HepG2 (cell line): ENCODE results near the gene DOCK2. TPM values are rescaled to one million over a fixed set of nuclear protein-coding genes. Genes with fewer than 3 reads are reported as not detected.

Source experiments
- ATAC-seq: fragments of 200-7000 bp; cut with Tn5 transposase; 3 replicates; pipeline ENCODE4 v1.9.1; 2020; ENCODE audit warnings: mild to moderate bottlenecking, moderate library complexity
- BruUV-seq: library from RNA; stranded (reverse); fragments of 400-500 nt; replicated peaks from 2 replicates; lab custom pipeline; 2021; lab: Mats Ljungman, UMichigan
- CTCF ChIA-PET: fragments of 300-600 bp; formaldehyde crosslinking; extraction: SDS; loops from one replicate; lab custom pipeline; 2021; ENCODE audit warnings: low total read pairs, inconsistent platforms, low intra/inter-chr PET ratio; lab: Yijun Ruan, JAX
- POLR2A ChIA-PET: fragments of 350-600 bp; sonication (Branson Sonifier 250); formaldehyde crosslinking; loops from one replicate; lab custom pipeline; 2020; ENCODE audit warnings: antibody characterized with exemption, inconsistent platforms; lab: Yijun Ruan, JAX
- DNase-seq: peaks from one replicate; pipeline ENCODE4 v3.0.0-alpha.2; 2015; ENCODE audit warnings: low spot score
- FAIRE-seq: peaks from 3 replicates; lab custom pipeline; 2011; peaks lifted over from hg19 to GRCh38; lab: Jason Lieb, UNC
- H2AFZ ChIP-seq: one replicate; pipeline ENCODE4 v1.6.1; 2011; ENCODE audit warnings: low read length, inconsistent platforms
- H3K27ac ChIP-seq: fragments of 300-600 bp; 3 replicates; pipeline ENCODE4 v1.8.0; 2011; ENCODE audit warnings: mixed run types, mild to moderate bottlenecking, mixed read lengths, low read length, inconsistent platforms; ENCODE audit not compliant: insufficient read depth; ENCODE audit errors: extremely low read length
- H3K27me3 ChIP-seq, 2 experiments: fragments of 200-600 bp in 1 of 2; 2 replicates in 1 of 2; 3 replicates in 1 of 2; pipeline versions ENCODE4 v1.6.0 to v1.8.0; 2011; ENCODE audit warnings: low read length in 2 of 2, mild to moderate bottlenecking in 2 of 2, moderate library complexity in 2 of 2, inconsistent platforms in 1 of 2; ENCODE audit not compliant: insufficient read depth in 2 of 2, control insufficient read depth in 1 of 2
- H3K36me3 ChIP-seq, 2 experiments: fragments of 200-600 bp in 1 of 2; replicated peaks in 1 of 2; 2 replicates in 1 of 2; 3 replicates in 1 of 2; pipeline versions ENCODE4 v1.5.1 to v1.8.0; 2011; ENCODE audit warnings: low read length in 2 of 2, inconsistent platforms in 1 of 2; ENCODE audit not compliant: insufficient read depth in 2 of 2, control insufficient read depth in 1 of 2
- H3K4me1 ChIP-seq: 2 replicates; pipeline ENCODE4 v1.5.1; 2012; ENCODE audit warnings: low read length, inconsistent platforms; ENCODE audit not compliant: insufficient read depth
- H3K4me2 ChIP-seq: 2 replicates; pipeline ENCODE4 v1.6.0; 2011; ENCODE audit warnings: low read depth, low read length, inconsistent platforms
- H3K4me3 ChIP-seq, 3 experiments: fragments of 200-600 bp in 1 of 3; sonication (generic), shearing (Covaris generic) in 1 of 3; replicated peaks in 1 of 3; 2 replicates each; pipeline ENCODE4 v1.5.1; 2011 to 2016; ENCODE audit warnings: low read length in 3 of 3, inconsistent platforms in 2 of 3, low read depth in 2 of 3, mild to moderate bottlenecking in 2 of 3, control low read depth in 1 of 3, mixed read lengths in 1 of 3; ENCODE audit not compliant: insufficient read depth in 1 of 3
- H3K79me2 ChIP-seq: one replicate; pipeline ENCODE4 v1.6.1; 2011; ENCODE audit warnings: low read length, inconsistent platforms; ENCODE audit not compliant: insufficient read depth
- H3K9ac ChIP-seq: 2 replicates; pipeline ENCODE4 v1.6.0; 2011; ENCODE audit warnings: mild to moderate bottlenecking, low read depth, low read length, inconsistent platforms; ENCODE audit not compliant: insufficient read depth
- H3K9me3 ChIP-seq: 2 replicates; pipeline ENCODE4 v1.5.1; 2012; ENCODE audit warnings: mild to moderate bottlenecking, low read length
- H4K20me1 ChIP-seq: 2 replicates; pipeline ENCODE4 v1.6.0; 2011; ENCODE audit warnings: inconsistent platforms, mild to moderate bottlenecking, low read length, moderate library complexity; ENCODE audit not compliant: insufficient read depth
- CAMTA2 ChIP-seq: sonication (generic); formaldehyde crosslinking; IDR thresholded peaks from 2 replicates; pipeline ENCODE4 v1.4.0; 2020; ENCODE audit warnings: mild to moderate bottlenecking, missing genetic modification reagents, borderline replicate concordance
- CC2D1A ChIP-seq: sonication (generic); formaldehyde crosslinking; IDR thresholded peaks from 2 replicates; pipeline ENCODE4 v1.8.1; 2023; ENCODE audit warnings: mild to moderate bottlenecking, missing genetic modification reagents
- RARA ChIP-seq: IDR thresholded peaks from 2 replicates; pipeline ENCODE4 v1.6.1; 2016; ENCODE audit warnings: missing genetic modification reagents, missing compliant biosample characterization
- ZNF224 ChIP-seq: sonication (generic); formaldehyde crosslinking; IDR thresholded peaks from 2 replicates; pipeline ENCODE4 v1.5.0; 2020; ENCODE audit warnings: mild to moderate bottlenecking, missing genetic modification reagents
- ZNF713 ChIP-seq: sonication (generic); formaldehyde crosslinking; IDR thresholded peaks from 2 replicates; pipeline ENCODE4 v1.4.0; 2020; ENCODE audit warnings: mild to moderate bottlenecking, missing genetic modification reagents
- ZNF773 ChIP-seq: sonication (generic); formaldehyde crosslinking; IDR thresholded peaks from 2 replicates; pipeline ENCODE4 v1.4.0; 2020; ENCODE audit warnings: missing genetic modification reagents, borderline replicate concordance
- ZNF782 ChIP-seq: sonication (generic); formaldehyde crosslinking; IDR thresholded peaks from 2 replicates; pipeline ENCODE4 v1.4.0; 2020; ENCODE audit warnings: missing genetic modification reagents, mild to moderate bottlenecking, borderline replicate concordance
- WGBS: methylation state at CpG from one replicate; pipeline ENCODE4 v1.1.6; 2017; ENCODE audit warnings: low lambda C conversion rate; 5-methylcytosine and 5-hydroxymethylcytosine counted together
- in situ Hi-C: cut with HindIII; loops from 2 replicates; pipeline ENCODE4 v1.10.0; 2017; ENCODE audit warnings: low pct_unique_long_range_greater_than_20kb; ENCODE audit not compliant: extremely low pct_ligation_motif_present
- intact Hi-C: fragments of 100-400 bp; cut with micrococcal nuclease; formaldehyde crosslinking; loops from one replicate; pipeline ENCODE4 v1.10.0; 2022; ENCODE audit not compliant: unreplicated experiment
- polyA plus RNA-seq, 8 experiments: library from polyadenylated mRNA; depleted of rRNA in 3 of 8; stranded (reverse) in 7 of 8; unstranded in 1 of 8; fragments of >200 nt; fragmentation: Illumina TruSeq in 4 of 8; extraction: Trizol in 4 of 8; gene quantifications; 2 replicates each; pipeline versions ENCODE4 v1.2.1 to v1.2.3, GENCODE V29; 2011 to 2016; ENCODE audit warnings: low read depth in 4 of 8, missing spikeins in 1 of 8, mixed read lengths in 1 of 8; ENCODE audit not compliant: insufficient read depth in 1 of 8
- total RNA-seq, 5 experiments: library from RNA; depleted of rRNA; stranded (reverse); fragments of >200 nt; fragmentation: Illumina TruSeq; extraction: Trizol; gene quantifications; 2 replicates each; pipeline ENCODE4 v1.2.3, GENCODE V29; 2016; ENCODE audit warnings: low read depth in 1 of 5
- TF ChIP-seq, protein P1 (sequence below): sonication (generic); formaldehyde crosslinking; IDR thresholded peaks from 2 replicates; pipeline ENCODE4 v1.4.0; 2020; ENCODE audit warnings: low read depth, missing genetic modification reagents
- TF ChIP-seq, protein P2 (sequence below): sonication (generic); formaldehyde crosslinking; IDR thresholded peaks from 2 replicates; pipeline ENCODE4 v1.8.0; 2023; ENCODE audit warnings: mild to moderate bottlenecking, missing genetic modification reagents

DOCK2 gene
- total and polyA plus RNA-seq, 2 of the 13 experiments (the other 11 are each of a cell fraction or from before 2014, with no cell fraction given), result not detected

DNA sequence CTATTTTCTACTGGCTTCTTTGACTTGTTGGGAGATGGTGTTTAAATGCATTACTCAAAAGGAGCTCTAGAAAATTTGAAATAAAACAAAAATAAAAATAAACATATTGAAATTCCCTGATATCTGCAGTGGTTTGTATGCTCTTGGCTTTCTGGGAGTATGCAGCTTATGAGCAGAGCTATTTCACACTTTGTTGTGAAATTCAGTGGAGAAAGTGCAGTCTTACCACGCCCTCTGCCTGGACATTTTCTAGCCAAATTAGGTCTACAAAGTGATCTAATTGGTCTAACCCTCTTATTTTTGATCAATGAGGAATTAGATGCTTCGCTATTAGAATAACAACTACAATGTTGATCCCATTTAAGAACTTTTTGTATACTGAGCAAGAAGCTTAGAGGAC is 276.4 kb downstream of the DOCK2 start:
- in situ Hi-C loops, result no loop called here
- H3K27ac ChIP-seq, result no peak overlapping the region
- H3K36me3 ChIP-seq, result no peaks in the 10 kb centered on the region
- H3K9me3 ChIP-seq, result no peaks in the 10 kb centered on the region
- no peaks in the 10 kb centered on the region for H3K79me2 ChIP-seq
- no peak overlapping the region for H3K4me3 ChIP-seq
- no peak for TF ChIP-seq ZNF782 (CRISPR knock-in tag)
- TF ChIP-seq, protein P1, sequence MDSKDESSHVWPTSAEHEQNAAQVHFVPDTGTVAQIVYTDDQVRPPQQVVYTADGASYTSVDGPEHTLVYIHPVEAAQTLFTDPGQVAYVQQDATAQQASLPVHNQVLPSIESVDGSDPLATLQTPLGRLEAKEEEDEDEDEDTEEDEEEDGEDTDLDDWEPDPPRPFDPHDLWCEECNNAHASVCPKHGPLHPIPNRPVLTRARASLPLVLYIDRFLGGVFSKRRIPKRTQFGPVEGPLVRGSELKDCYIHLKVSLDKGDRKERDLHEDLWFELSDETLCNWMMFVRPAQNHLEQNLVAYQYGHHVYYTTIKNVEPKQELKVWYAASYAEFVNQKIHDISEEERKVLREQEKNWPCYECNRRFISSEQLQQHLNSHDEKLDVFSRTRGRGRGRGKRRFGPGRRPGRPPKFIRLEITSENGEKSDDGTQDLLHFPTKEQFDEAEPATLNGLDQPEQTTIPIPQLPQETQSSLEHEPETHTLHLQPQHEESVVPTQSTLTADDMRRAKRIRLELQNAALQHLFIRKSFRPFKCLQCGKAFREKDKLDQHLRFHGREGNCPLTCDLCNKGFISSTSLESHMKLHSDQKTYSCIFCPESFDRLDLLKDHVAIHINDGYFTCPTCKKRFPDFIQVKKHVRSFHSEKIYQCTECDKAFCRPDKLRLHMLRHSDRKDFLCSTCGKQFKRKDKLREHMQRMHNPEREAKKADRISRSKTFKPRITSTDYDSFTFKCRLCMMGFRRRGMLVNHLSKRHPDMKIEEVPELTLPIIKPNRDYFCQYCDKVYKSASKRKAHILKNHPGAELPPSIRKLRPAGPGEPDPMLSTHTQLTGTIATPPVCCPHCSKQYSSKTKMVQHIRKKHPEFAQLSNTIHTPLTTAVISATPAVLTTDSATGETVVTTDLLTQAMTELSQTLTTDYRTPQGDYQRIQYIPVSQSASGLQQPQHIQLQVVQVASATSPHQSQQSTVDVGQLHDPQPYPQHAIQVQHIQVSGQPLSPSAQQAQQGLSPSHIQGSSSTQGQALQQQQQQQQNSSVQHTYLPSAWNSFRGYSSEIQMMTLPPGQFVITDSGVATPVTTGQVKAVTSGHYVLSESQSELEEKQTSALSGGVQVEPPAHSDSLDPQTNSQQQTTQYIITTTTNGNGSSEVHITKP, result no peak
- no peak for TF ChIP-seq RARA
- TF ChIP-seq, protein P2, sequence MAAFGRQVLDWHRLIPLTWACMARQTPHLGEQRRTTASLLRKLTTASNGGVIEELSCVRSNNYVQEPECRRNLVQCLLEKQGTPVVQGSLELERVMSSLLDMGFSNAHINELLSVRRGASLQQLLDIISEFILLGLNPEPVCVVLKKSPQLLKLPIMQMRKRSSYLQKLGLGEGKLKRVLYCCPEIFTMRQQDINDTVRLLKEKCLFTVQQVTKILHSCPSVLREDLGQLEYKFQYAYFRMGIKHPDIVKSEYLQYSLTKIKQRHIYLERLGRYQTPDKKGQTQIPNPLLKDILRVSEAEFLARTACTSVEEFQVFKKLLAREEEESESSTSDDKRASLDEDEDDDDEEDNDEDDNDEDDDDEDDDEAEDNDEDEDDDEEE (CRISPR knock-in tag), result no peak
- no peak for TF ChIP-seq ZNF224 (CRISPR knock-in tag)
- no peak for TF ChIP-seq ZNF773 (CRISPR knock-in tag)
- TF ChIP-seq CAMTA2, result no peak
- TF ChIP-seq ZNF713, result no peak
- TF ChIP-seq CC2D1A (CRISPR knock-in tag), result no peak
- ATAC-seq (no peak), FAIRE-seq (no peak), DNase-seq (no peak)
- CTCF ChIA-PET, result no interaction called here
- BruUV-seq, result no TSS peak
- H3K27me3 ChIP-seq, result no peaks in the 10 kb centered on the region
- no peaks in the 10 kb centered on the region for H3K4me1 ChIP-seq
- POLR2A ChIA-PET, result no interaction called here
- H3K9ac ChIP-seq, result no peak overlapping the region
- no peak overlapping the region for H2AFZ ChIP-seq
- H4K20me1 ChIP-seq, result no peaks in the 10 kb centered on the region
- 0% methylated on average over 2 of the region's 2 CpGs for WGBS
- intact Hi-C loops, result no loop called here
- H3K4me2 ChIP-seq, result no peak overlapping the region
